HG03442 (cell line): ENCODE measurements around the gene SMCR8.
A peak's percentile ranks its signal among the peaks of the same experiment; 100 is the strongest.
"Not testable (repeated sequence)": the region's sequence is repeated elsewhere in the genome, so short reads cannot be mapped to it uniquely, and the experiment has no call there.

Experiments
- ATAC-seq: cut with Tn5 transposase; IDR thresholded peaks from one replicate; pipeline ENCODE4 v1.9.1; 2021; ENCODE audit warnings: mild to moderate bottlenecking, moderate library complexity; ENCODE audit not compliant: unreplicated experiment

The SMCR8 gene

GRCh38 chr17:18356624-18357023 is 41.5 kb downstream of the SMCR8 start:
- no peak for ATAC-seq

GRCh38 chr17:18360518-18360917 is 45.4 kb downstream of the SMCR8 start:
- ATAC-seq = no peak

DNA sequence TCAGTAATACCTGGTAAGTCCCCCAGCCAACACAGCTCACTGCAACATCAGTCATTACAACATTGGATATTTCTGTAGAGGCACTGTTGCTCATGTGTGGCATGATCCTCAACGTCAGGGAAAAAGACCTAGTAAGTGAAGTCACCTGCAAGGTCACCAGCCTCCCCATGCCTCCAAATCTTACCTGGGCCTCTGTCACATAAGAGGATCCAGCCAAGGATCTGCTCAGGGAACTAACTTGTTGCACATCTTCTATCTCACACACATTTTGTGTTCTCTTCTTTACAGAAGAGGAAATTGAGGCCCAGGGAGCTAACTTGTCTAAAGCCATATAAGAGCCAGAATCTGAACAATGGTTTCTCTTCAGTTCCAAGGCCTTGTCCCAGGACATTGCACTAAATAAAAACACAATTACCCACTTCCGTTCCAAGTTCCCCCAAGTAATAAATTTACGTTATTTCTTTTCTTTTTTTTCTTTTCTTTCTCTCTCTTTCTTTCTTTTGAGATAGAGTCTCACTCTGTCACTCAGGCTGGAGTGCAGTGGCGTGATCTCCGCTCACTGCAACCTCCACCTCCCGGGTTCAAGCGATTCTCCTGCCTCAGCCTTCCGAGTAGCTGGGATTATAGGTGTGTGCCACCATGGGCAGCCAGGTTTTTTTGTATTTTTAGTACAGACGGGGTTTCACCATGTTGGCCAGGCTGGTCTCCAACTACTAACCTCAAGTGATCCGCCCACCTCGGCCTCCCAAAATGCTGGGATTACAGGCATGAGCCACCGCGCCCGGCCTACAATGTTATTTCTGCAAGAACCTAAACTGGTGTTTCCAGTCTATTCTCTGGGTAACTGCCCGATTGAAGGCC is 47.0 kb downstream of the SMCR8 start:
- ATAC-seq = no peak

GRCh38 chr17:18362698-18363100 is 47.6 kb downstream of the SMCR8 start:
- ATAC-seq = no peak

- peak; percentile 96 for ATAC-seq
These were observed 48.3 kb downstream of the SMCR8 start, which contains the start of gene SHMT1 for GRCh38 chr17:18363101-18364049. Gene SHMT1, minus strand, starts transcription at chr17:18363550. Its CDS starts 7,569 bp downstream, at chr17:18355981.

- ATAC-seq = no peak
These were observed 49.1 kb downstream of the SMCR8 start for GRCh38 chr17:18364166-18364565.

- no peak for ATAC-seq
These were observed 53.9 kb downstream of the SMCR8 start for GRCh38 chr17:18368946-18369345.

DNA sequence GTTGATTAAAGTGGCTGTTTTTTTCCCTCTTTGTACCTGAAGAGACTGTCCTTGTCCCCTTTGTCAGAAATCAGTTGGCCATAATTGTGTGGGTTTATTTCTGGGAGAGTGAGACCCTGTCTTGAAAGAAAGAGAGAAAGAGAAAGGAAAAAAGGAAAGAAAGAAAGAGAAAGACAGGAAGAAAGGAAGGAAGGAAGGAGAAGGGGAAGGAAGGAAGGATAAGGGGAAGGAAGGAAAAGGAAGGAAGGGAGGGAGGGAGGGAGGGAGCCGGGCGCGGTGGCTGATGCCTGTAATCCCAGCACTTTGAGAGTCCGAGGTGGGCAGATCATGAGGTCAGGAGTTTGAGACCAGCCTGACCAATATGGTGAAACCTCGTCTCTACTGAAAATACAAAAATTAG is 55.7 kb downstream of the SMCR8 start:
- no peak for ATAC-seq

- ATAC-seq = no peak
These were observed 56.4 kb downstream of the SMCR8 start for GRCh38 chr17:18371455-18371854.

DNA sequence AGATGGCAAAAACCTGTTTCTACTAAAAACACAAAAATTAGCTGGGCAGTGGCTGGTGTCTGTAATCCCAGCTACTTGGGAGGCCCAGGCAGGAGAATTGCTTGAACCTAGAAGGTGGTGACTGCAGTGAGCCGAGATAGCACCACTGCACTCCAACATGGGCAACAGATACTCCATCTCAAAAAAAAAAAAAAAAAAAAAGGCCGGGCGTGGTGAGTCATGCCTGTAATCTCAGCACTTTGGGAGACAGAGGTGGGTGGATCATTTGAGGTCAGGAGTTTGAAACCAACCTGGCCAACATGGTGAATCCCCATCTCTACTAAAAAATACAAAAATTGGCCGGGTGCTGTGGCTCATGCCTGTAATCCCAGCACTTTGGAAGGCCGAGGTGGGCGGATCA is 58.1 kb downstream of the SMCR8 start:
- ATAC-seq = not testable (repeated sequence)

DNA sequence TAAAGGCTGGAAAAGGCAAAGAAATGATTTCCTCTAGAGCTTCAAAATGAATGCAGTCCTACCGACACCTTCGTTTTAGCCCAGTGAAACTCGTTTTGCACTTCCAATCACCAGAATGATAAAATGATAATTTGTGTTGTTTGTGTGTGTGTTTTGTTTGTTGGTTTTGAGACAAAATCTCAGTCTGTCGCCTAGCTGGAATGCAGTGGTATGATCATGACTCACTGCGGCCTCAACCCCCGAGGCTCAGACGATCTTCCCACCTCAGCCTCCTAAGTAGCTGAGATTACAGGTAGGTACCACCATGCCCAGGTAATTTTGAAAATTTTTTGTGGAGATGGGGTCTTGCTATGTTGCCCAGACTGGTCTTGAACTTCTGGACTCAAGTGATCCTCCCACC is 59.1 kb downstream of the SMCR8 start:
- ATAC-seq = no peak
